H1 (cell line): ENCODE measurements around the gene TBC1D22A. TPM values are rescaled to one million over a fixed set of nuclear protein-coding genes. Genes with fewer than 3 reads are reported as not detected.

Experiments used
- CTCF ChIA-PET: fragments of 300-600 bp; sonication (Branson Sonifier 250); formaldehyde crosslinking; loops from one replicate; lab custom pipeline; 2021; ENCODE audit not compliant: partially characterized antibody; lab: Charles Lee
- POLR2A ChIA-PET: fragments of 300-600 bp; sonication (Branson Sonifier 250); formaldehyde crosslinking; loops from one replicate; lab custom pipeline; 2021; ENCODE audit warnings: inconsistent platforms; ENCODE audit not compliant: partially characterized antibody; lab: Charles Lee
- DNase-seq, 2 experiments: peaks; one replicate each; pipeline versions ENCODE4 v3.0.0 to v3.0.0-alpha.2; 2010 to 2022; ENCODE audit warnings: low spot score in 2 of 2, low read depth in 1 of 2, mixed read lengths in 1 of 2
- FAIRE-seq: peaks from 2 replicates; lab custom pipeline; 2011; peaks lifted over from hg19 to GRCh38; lab: Jason Lieb, UNC
- H2AFZ ChIP-seq: 2 replicates; pipeline ENCODE4 v1.8.1; 2012; ENCODE audit warnings: low read length, inconsistent platforms
- H2AK5ac ChIP-seq: 2 replicates; pipeline ENCODE4 v1.6.1; 2013; ENCODE audit warnings: low read depth, low read length
- H2BK120ac ChIP-seq: replicated peaks from 2 replicates; pipeline ENCODE3; 2013; ENCODE audit warnings: low read depth, low read length, inconsistent platforms
- H2BK12ac ChIP-seq: 2 replicates; pipeline ENCODE4 v1.6.1; 2013; ENCODE audit warnings: low read depth, low read length
- H2BK15ac ChIP-seq: 2 replicates; pipeline ENCODE4 v1.6.1; 2013; ENCODE audit warnings: low read length
- H2BK20ac ChIP-seq: 2 replicates; pipeline ENCODE4 v1.6.1; 2013; ENCODE audit warnings: low read length
- H2BK5ac ChIP-seq: 2 replicates; pipeline ENCODE4 v1.6.1; 2013; ENCODE audit warnings: low read depth, low read length
- H3K14ac ChIP-seq: 2 replicates; pipeline ENCODE4 v1.6.1; 2013; ENCODE audit warnings: inconsistent platforms; ENCODE audit not compliant: insufficient read length
- H3K18ac ChIP-seq: 2 replicates; pipeline ENCODE4 v1.6.1; 2013; ENCODE audit warnings: low read length; ENCODE audit errors: extremely low read depth
- H3K23ac ChIP-seq: 2 replicates; pipeline ENCODE4 v1.6.1; 2013; ENCODE audit warnings: inconsistent platforms; ENCODE audit not compliant: insufficient read length
- H3K23me2 ChIP-seq: 2 replicates; pipeline ENCODE4 v1.6.1; 2013; ENCODE audit warnings: low read depth, low read length
- H3K27ac ChIP-seq: 2 replicates; pipeline ENCODE4 v1.6.1; 2011; ENCODE audit warnings: low read depth, low read length, inconsistent platforms
- H3K27me3 ChIP-seq, 4 experiments: replicated peaks in 1 of 4; 1 replicate in 1 of 4; 2 replicates in 3 of 4; pipeline versions ENCODE4 v1.6.1 to v1.8.1; 2011 to 2013; ENCODE audit warnings: low read length in 3 of 4, mild to moderate bottlenecking in 3 of 4, inconsistent platforms in 2 of 4, mixed read lengths in 2 of 4, moderate library complexity in 1 of 4; ENCODE audit not compliant: control insufficient read depth in 3 of 4, insufficient read depth in 3 of 4; ENCODE audit errors: extremely low read depth in 1 of 4
- H3K36me3 ChIP-seq, 4 experiments: 2 replicates each; pipeline versions ENCODE4 v1.6.1 to v1.8.1; 2011 to 2013; ENCODE audit warnings: mild to moderate bottlenecking in 4 of 4, low read length in 3 of 4, moderate library complexity in 2 of 4, control low read depth in 1 of 4, inconsistent platforms in 1 of 4; ENCODE audit not compliant: insufficient read depth in 4 of 4, control insufficient read depth in 2 of 4
- H3K4ac ChIP-seq: replicated peaks from 2 replicates; pipeline ENCODE3; 2013; ENCODE audit warnings: low read length, low read depth, mixed read lengths, inconsistent platforms; ENCODE audit not compliant: insufficient read length
- H3K4me1 ChIP-seq, 4 experiments: replicated peaks in 1 of 4; 1 replicate in 1 of 4; 2 replicates in 3 of 4; pipeline versions ENCODE4 v1.6.1 to v1.8.1; 2011 to 2013; ENCODE audit warnings: low read length in 3 of 4, inconsistent platforms in 2 of 4, mixed read lengths in 1 of 4; ENCODE audit not compliant: insufficient read depth in 4 of 4, control insufficient read depth in 3 of 4
- H3K4me2 ChIP-seq, 2 experiments: 2 replicates each; pipeline versions ENCODE4 v1.6.1 to v1.8.1; 2011 to 2013; ENCODE audit warnings: low read depth in 2 of 2, low read length in 2 of 2, control low read depth in 1 of 2, inconsistent platforms in 1 of 2, mild to moderate bottlenecking in 1 of 2; ENCODE audit not compliant: insufficient read depth in 1 of 2
- H3K4me3 ChIP-seq, 4 experiments: fragments of 200-600, 300-600 bp in 1 of 4; sonication (generic), shearing (Covaris generic), sonication (Bioruptor Twin) in 1 of 4; 2 replicates each; pipeline versions ENCODE4 v1.5.1 to v1.8.1; 2011 to 2016; ENCODE audit warnings: low read length in 4 of 4, low read depth in 3 of 4, control low read depth in 2 of 4, inconsistent platforms in 2 of 4, mild to moderate bottlenecking in 2 of 4, mixed read lengths in 1 of 4, moderate library complexity in 1 of 4; ENCODE audit not compliant: insufficient read depth in 2 of 4; ENCODE audit errors: extremely low read depth in 1 of 4
- H3K56ac ChIP-seq: replicated peaks from 2 replicates; pipeline ENCODE3; 2013; ENCODE audit warnings: low read depth, mild to moderate bottlenecking, mixed read lengths, low read length, inconsistent platforms; ENCODE audit not compliant: insufficient read length
- H3K79me1 ChIP-seq: 2 replicates; pipeline ENCODE4 v1.6.1; 2013; ENCODE audit warnings: low read depth, low read length, control low read depth
- H3K79me2 ChIP-seq, 2 experiments: 2 replicates each; pipeline versions ENCODE4 v1.6.1 to v1.8.1; 2012 to 2013; ENCODE audit warnings: low read length in 2 of 2, mild to moderate bottlenecking in 2 of 2, inconsistent platforms in 1 of 2; ENCODE audit not compliant: insufficient read depth in 2 of 2, control insufficient read depth in 1 of 2
- H3K9ac ChIP-seq, 4 experiments: replicated peaks in 1 of 4; 1 replicate in 1 of 4; 2 replicates in 3 of 4; pipeline versions ENCODE4 v1.6.1 to v1.8.1; 2011 to 2013; ENCODE audit warnings: low read depth in 3 of 4, low read length in 3 of 4, control low read depth in 2 of 4, mild to moderate bottlenecking in 2 of 4, moderate library complexity in 2 of 4, inconsistent platforms in 1 of 4; ENCODE audit errors: extremely low read depth in 1 of 4
- H3K9me3 ChIP-seq, 2 experiments: 2 replicates each; pipeline versions ENCODE4 v1.6.1 to v1.8.1; 2012 to 2013; ENCODE audit warnings: mild to moderate bottlenecking in 2 of 2, moderate library complexity in 2 of 2, control low read depth in 1 of 2, inconsistent platforms in 1 of 2, low read depth in 1 of 2, low read length in 1 of 2, mixed read lengths in 1 of 2; ENCODE audit not compliant: insufficient read depth in 2 of 2
- H4K20me1 ChIP-seq, 2 experiments: replicated peaks in 1 of 2; 2 replicates each; pipeline versions ENCODE3 to v1.8.1; 2011 to 2013; ENCODE audit warnings: inconsistent platforms in 2 of 2, low read length in 2 of 2, mild to moderate bottlenecking in 1 of 2; ENCODE audit not compliant: insufficient read depth in 2 of 2, control insufficient read depth in 1 of 2
- H4K5ac ChIP-seq: 2 replicates; pipeline ENCODE4 v1.6.1; 2013; ENCODE audit warnings: low read length, low read depth, mixed read lengths, inconsistent platforms; ENCODE audit not compliant: insufficient read length
- H4K8ac ChIP-seq: 2 replicates; pipeline ENCODE4 v1.8.0; 2013; ENCODE audit warnings: mild to moderate bottlenecking, moderate library complexity, low read length, inconsistent platforms; ENCODE audit not compliant: insufficient read depth; ENCODE audit errors: extremely low read depth
- H4K91ac ChIP-seq: replicated peaks from 2 replicates; pipeline ENCODE3; 2013; ENCODE audit warnings: low read length, mixed read lengths, inconsistent platforms; ENCODE audit not compliant: insufficient read length
- POLR2A ChIP-seq, 2 experiments: IDR thresholded peaks; 1 replicate in 1 of 2; 2 replicates in 1 of 2; pipeline ENCODE4 v1.6.1; 2011; ENCODE audit warnings: low read depth in 2 of 2, low read length in 2 of 2, mild to moderate bottlenecking in 2 of 2; ENCODE audit errors: control extremely low read depth in 1 of 2
- POU5F1 ChIP-seq: IDR thresholded peaks from 2 replicates; pipeline ENCODE4 v1.6.1; 2011; ENCODE audit warnings: low read depth, mild to moderate bottlenecking, low read length, moderate library complexity
- SIN3A ChIP-seq, 2 experiments: IDR thresholded peaks in 1 of 2; conservative IDR thresholded peaks in 1 of 2; 2 replicates each; pipeline ENCODE4 v1.6.1; 2011 to 2012; ENCODE audit warnings: low read length in 2 of 2, improper control_type of control experiment in 1 of 2, low read depth in 1 of 2, mild to moderate bottlenecking in 1 of 2
- YY1 ChIP-seq: IDR thresholded peaks from 2 replicates; pipeline ENCODE4 v1.6.1; 2011; ENCODE audit warnings: low read depth, mild to moderate bottlenecking, low read length
- WGBS, 2 experiments: shearing (Covaris generic) in 1 of 2; methylation state at CpG; one replicate each; pipeline versions ENCODE4 v1.1.6 to v1.1.7; 2013 to 2015; ENCODE audit warnings: low lambda C conversion rate in 2 of 2, mixed read lengths in 2 of 2, inconsistent platforms in 1 of 2, low coverage in 1 of 2, missing lambda C conversion rate in 1 of 2; ENCODE audit not compliant: insufficient replicate concordance in 2 of 2, insufficient coverage in 1 of 2, insufficient read length in 1 of 2; ENCODE audit errors: extremely low coverage in 1 of 2, missing lambda C conversion rate in 1 of 2; 5-methylcytosine and 5-hydroxymethylcytosine counted together
- polyA plus RNA-seq, 7 experiments: library from polyadenylated mRNA; depleted of rRNA in 3 of 7; stranded (reverse) in 5 of 7; unstranded in 2 of 7; fragments of >200 nt in 5 of 7; fragments of 200-250 nt in 2 of 7; gene quantifications; 1 replicate in 5 of 7; 2 replicates in 1 of 7; 4 replicates in 1 of 7; pipeline versions ENCODE4 v1.2.1 to v1.2.3, GENCODE V29; 2011 to 2013; ENCODE audit warnings: missing spikeins in 2 of 7, mixed read lengths in 2 of 7
- total RNA-seq: library from RNA; stranded (reverse); fragmentation: NEBNext Ultra II Directional; extraction: Animal tissue kit (Norgen Biotek cat#: 25700); gene quantifications from 2 replicates; pipeline ENCODE4 v1.2.1, GENCODE V29; 2021

TBC1D22A gene
- total and polyA plus RNA-seq, 2 of the 8 experiments (the other 6 are each of a cell fraction or from before 2014, with no cell fraction given): 11.9 to 18.4 TPM

DNA sequence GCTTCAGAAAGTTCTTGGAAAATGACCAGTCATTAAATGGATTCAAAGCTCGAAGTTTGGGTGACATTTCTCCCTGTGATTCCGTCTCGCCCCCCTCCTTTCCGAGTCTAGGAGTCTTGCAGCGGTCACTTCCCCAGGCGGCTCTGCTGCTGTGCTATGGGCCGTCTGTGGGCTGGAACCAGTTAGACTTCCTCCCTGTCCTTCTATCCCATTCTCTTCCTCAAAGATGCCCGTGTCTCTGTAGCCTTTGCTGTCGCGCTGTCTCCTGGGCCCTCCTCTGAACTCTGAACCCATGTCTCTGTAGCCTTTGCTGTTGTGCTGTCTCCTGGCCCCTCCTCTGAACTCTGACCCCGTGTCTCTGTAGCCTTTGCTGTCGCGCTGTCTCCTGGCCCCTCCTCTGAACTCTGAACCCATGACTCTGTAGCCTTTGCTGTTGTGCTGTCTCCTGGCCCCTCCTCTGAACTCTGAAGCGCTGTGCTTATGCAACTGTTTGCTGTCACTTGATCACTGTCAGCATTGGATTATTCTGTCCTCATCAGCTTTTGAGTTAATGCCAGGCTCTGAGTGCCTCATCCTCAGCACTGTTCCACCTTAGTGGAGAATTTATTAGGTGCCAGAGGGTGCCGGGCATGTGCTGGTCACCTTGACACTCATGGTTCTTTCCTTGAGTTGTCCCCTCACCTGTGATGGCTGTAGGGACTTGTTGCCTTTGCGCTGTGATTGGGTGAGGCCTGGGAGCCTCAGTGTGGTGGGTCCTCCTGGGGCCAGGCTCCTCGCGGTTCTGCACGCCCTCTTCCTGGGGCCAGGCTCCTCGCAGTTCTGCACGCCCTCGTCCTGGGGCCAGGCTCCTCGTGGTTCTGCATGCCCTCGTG is 173.3 kb downstream of the TBC1D22A start:
- Histone ChIP-seq H2AFZ (no peak overlapping the region), H3K4me2 (no peak overlapping the region), H3K14ac (no peak overlapping the region), H3K79me1 (no peaks in the 10 kb centered on the region; the same call in 1 of the 2 replicates), H3K18ac (no peak overlapping the region), H3K9ac (no peak overlapping the region), H4K8ac (no peak overlapping the region), H2BK5ac (no peak overlapping the region), H3K56ac (no peak overlapping the region), H2BK120ac (no peak overlapping the region), H3K23ac (no peak overlapping the region), H2BK12ac (no peak overlapping the region), H3K27ac (no peak overlapping the region; the same call in 1 of the 2 replicates), H3K36me3 (no peaks in the 10 kb centered on the region), H3K79me2 (no peaks in the 10 kb centered on the region; a peak in 1 of 4 replicates), H3K4me1 (peaks cover 0 to 3% (median 0%) of the 10 kb centered on the region in 4 experiments; a peak in 1 of 7 replicates), H4K20me1 (peaks cover 0 to 3% of the 10 kb centered on the region in 2 experiments), H2BK20ac (no peak overlapping the region), H3K9me3 (no peaks in the 10 kb centered on the region), H3K4me3 (no peak overlapping the region), H2AK5ac (no peak overlapping the region), H3K27me3 (no peaks in the 10 kb centered on the region), H4K91ac (no peak overlapping the region), H3K4ac (no peak overlapping the region), H4K5ac (no peak overlapping the region), H2BK15ac (no peak overlapping the region), H3K23me2 (no peaks in the 10 kb centered on the region)
- FAIRE-seq (no peak), DNase-seq (peak in 1 of 2 experiments; percentile 42)
- ChIA-PET CTCF (interaction anchor here (1.2 to 1.9 kb wide), 2 partner anchors 58 to 109 kb away, joined by 4 to 5 read pairs; no protein-coding TSS in a partner anchor), POLR2A (no interaction called here)
- WGBS, 2 experiments: 95% methylated on average over 24 of the region's 24 CpGs; no CpG with 5 or more reads in 1 of the 2 experiments
- TF ChIP-seq POU5F1: no peak
- TF ChIP-seq SIN3A (conservative IDR thresholded peaks at IDR 0.05 in 1 of 2, IDR thresholded peaks at IDR 0.05 in 1 of 2; ENCODE audit: low read depth in 1 of 2, low read length in 2 of 2): no peak
- no peak for TF ChIP-seq YY1
- TF ChIP-seq POLR2A (IDR thresholded peaks at IDR 0.05; ENCODE audit: control extremely low read depth in 1 of 2, low read depth in 2 of 2, low read length in 2 of 2): no peak
